Stomach (tissue), 4 donors: ENCODE measurements around the gene DPP6.

Experiments
- POLR2AphosphoS5 ChIP-seq, 3 donors: sonication (generic); formaldehyde crosslinking; IDR thresholded peaks; one replicate each; pipeline ENCODE4 v1.6.1; 2016; ENCODE audit warnings: antibody characterized with exemption in 3 of 3
- TF ChIP-seq, protein P1 (sequence below), 7 experiments: fragments of 450-650 bp in 4 of 7; fragments of 200-600 bp in 3 of 7; sonication (generic) in 3 of 7; IDR thresholded peaks; one replicate each; pipeline ENCODE4 v1.5.1; 2016 to 2019; ENCODE audit warnings: antibody characterized with exemption in 7 of 7, control low read depth in 2 of 7, mild to moderate bottlenecking in 1 of 7

DNA sequence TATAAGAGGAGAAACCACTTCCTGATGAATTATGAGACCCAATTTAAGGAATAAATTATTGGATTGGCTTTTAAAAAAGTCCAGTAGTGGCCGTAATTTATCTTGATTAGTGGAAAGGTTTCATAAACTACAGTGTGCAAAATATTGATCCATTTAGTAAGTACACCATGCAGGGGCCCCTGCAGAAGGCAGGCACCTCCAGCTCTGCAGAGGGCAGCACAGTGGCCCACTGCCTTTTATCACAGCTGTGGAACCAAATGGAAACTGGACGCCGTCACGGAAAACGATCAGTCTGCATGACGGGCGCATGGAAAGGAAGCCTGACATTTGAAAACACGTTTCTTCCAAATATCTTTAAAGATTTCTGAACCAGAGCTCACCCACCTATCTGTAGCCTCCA, 204.0 kb downstream of the DPP6 start:
- TF ChIP-seq, protein P1, sequence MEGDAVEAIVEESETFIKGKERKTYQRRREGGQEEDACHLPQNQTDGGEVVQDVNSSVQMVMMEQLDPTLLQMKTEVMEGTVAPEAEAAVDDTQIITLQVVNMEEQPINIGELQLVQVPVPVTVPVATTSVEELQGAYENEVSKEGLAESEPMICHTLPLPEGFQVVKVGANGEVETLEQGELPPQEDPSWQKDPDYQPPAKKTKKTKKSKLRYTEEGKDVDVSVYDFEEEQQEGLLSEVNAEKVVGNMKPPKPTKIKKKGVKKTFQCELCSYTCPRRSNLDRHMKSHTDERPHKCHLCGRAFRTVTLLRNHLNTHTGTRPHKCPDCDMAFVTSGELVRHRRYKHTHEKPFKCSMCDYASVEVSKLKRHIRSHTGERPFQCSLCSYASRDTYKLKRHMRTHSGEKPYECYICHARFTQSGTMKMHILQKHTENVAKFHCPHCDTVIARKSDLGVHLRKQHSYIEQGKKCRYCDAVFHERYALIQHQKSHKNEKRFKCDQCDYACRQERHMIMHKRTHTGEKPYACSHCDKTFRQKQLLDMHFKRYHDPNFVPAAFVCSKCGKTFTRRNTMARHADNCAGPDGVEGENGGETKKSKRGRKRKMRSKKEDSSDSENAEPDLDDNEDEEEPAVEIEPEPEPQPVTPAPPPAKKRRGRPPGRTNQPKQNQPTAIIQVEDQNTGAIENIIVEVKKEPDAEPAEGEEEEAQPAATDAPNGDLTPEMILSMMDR (IDR thresholded peaks at IDR 0.05): no peak
- TF ChIP-seq POLR2AphosphoS5 (IDR thresholded peaks at IDR 0.05): no peak
